Activated CD8-positive, alpha-beta memory T cell treated with anti-CD3 and anti-CD28 coated beads, Interleukin-2, amount 50 U/mL, for 1 hour (primary cell): Measurements from ENCODE around the gene VAPA.

Experiments
- DNase-seq: peaks from one replicate; pipeline ENCODE4 v3.0.0-alpha.2; 2020; ENCODE audit errors: extremely low read depth

Gene VAPA

DNA sequence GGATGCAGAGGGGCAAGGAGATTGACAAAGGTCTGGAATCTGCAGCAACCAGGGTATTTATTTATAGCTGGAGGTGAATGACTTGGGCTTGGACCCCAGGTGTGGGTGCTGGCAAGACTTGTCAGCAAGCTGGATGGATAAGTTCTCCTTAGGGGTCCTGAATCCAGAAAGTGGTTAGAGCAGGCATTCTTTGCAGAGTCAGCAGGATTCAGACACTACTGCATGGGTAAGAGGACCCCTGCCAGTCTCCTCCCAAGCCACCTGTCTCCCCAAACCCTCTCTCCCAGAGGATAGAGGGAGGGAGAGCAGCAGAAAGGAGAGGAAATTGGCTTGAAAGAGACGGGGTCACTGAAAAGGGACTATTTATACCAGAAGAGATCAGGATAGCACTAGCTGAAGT lies 89.5 kb downstream of the VAPA start:
- no peak for DNase-seq

DNA sequence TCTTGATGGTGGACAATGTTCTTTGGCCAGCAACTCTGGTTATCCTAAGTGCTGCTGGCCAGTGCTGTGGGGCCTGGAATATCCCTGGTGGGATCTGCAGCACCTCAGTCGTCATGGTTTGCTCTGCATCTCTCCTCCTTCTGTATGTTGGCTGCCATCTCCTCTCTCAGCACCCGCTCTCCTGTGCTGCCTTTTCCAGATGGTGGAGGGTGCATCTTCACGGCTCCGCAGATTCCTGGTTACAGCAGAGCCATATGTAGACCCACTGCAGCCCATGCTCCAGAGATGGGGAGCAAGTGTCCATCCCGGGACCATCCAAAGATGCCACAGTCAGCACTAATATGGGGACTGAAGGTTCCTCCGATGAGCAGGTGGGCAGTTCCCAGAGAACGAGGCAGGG lies 90.0 kb downstream of the VAPA start:
- no peak for DNase-seq

DNA sequence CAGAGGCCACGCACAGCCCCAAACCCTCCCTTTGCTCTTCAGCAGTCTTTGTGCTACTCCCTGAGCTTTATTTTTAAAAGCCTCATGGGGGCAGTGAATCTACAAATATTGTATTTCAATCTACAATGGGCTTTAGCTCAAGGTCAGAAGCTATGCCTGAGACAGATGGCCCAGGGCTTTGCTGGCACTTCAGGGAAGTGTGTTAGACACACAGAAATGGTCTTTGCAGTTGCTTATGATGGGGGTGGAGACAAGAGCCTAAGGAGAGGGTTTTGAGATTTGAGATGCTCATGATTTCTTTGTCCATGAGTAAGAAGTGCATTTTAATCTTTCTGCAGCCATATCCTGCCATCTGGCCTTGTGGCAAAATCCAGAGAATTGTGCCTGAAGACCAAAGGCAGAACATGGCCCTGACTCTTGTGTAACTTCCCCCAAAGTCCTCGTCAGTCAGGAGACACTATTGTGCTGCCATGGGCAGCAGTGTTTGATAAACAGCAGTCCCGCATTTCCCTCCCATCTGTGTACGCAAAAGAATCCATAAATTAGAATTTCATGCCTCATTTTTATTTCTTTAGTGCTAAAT lies 92.6 kb downstream of the VAPA start:
- no peak for DNase-seq

DNA sequence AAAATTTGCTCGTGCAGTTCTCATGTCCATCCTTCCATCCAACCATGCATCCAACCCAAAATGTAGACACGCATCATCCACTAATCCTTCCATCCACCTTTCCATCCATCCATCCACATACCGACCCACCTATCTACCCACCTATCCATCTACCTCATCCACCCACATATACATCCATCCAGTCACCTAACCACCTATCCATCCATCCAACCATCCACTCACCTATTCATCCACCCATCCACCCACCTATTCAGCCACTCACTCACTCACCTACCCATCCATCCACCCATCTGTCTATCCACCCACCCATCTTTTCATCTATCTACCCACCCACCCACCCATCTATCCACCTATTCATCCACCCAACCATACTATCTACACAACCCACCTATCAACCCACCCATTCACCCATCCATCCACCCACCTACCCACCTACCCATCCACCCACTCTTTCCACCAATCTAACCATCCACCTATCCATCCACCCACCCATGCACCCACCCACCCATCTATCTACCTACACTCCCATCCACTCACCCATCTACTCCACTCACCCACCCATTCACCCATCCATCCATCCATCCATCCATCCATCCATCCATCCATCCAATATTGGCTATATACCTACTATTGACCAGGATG lies 94.3 kb downstream of the VAPA start:
- no peak for DNase-seq
